B cell (primary cell): Measurements from ENCODE around the gene NLGN4Y. TPM values are rescaled to one million over a fixed set of nuclear protein-coding genes. Genes with fewer than 3 reads are reported as not detected.

Source experiments
- ATAC-seq: fragments of 200-7000 bp; cut with Tn5 transposase; one replicate; pipeline ENCODE4 v1.10.0; 2021; ENCODE audit warnings: low read depth, mild to moderate bottlenecking, moderate number of reproducible peaks, moderate library complexity
- CTCF ChIA-PET: fragments of 350-600 bp; sonication (Branson Sonifier 250); formaldehyde crosslinking; loops from one replicate; lab custom pipeline; 2021; ENCODE audit warnings: antibody characterized with exemption, inconsistent platforms; lab: Charles Lee
- POLR2A ChIA-PET: fragments of 350-600 bp; sonication (Branson Sonifier 250); formaldehyde crosslinking; loops from one replicate; lab custom pipeline; 2021; ENCODE audit warnings: antibody characterized with exemption; lab: Charles Lee
- DNase-seq: peaks from one replicate; pipeline ENCODE4 v3.0.0; 2013
- H2AFZ ChIP-seq: 2 replicates; pipeline ENCODE4 v1.6.1; 2012; ENCODE audit warnings: mild to moderate bottlenecking, low read depth, low read length; ENCODE audit not compliant: insufficient read depth, poor library complexity, severe bottlenecking
- H3K27ac ChIP-seq, 2 donors: 1 replicate in 1 of 2; 2 replicates in 1 of 2; pipeline ENCODE4 v1.5.1; 2012 to 2013; ENCODE audit warnings: low read length in 2 of 2, mild to moderate bottlenecking in 2 of 2, moderate library complexity in 1 of 2
- H3K27me3 ChIP-seq, 4 experiments: fragments of 200-600 bp in 1 of 4; sonication (generic) in 1 of 4; replicated peaks in 1 of 4; 1 replicate in 2 of 4; 2 replicates in 2 of 4; pipeline versions ENCODE4 v1.6.1 to v1.7.0; 2013 to 2016; ENCODE audit warnings: low read length in 3 of 4, mild to moderate bottlenecking in 2 of 4, mixed read lengths in 1 of 4, moderate library complexity in 1 of 4; ENCODE audit not compliant: insufficient read depth in 4 of 4, control insufficient read depth in 3 of 4; ENCODE audit errors: control extremely low read depth in 1 of 4
- H3K36me3 ChIP-seq, 2 experiments: replicated peaks in 1 of 2; 1 replicate in 1 of 2; 2 replicates in 1 of 2; pipeline versions ENCODE4 v1.6.1 to v1.7.1; 2013; ENCODE audit warnings: low read length in 1 of 2; ENCODE audit not compliant: insufficient read depth in 2 of 2, control insufficient read depth in 1 of 2; ENCODE audit errors: control extremely low read depth in 1 of 2, extremely low read depth in 1 of 2
- H3K4me1 ChIP-seq, 2 donors: fragments of 200-600 bp in 1 of 2; sonication (generic) in 1 of 2; 1 replicate in 1 of 2; 2 replicates in 1 of 2; pipeline versions ENCODE4 v1.5.1 to v1.6.1; 2013 to 2017; ENCODE audit warnings: low read length in 2 of 2; ENCODE audit not compliant: control insufficient read depth in 2 of 2, insufficient read depth in 2 of 2
- H3K4me2 ChIP-seq: replicated peaks from 2 replicates; pipeline ENCODE3; 2012; ENCODE audit warnings: mild to moderate bottlenecking, low read depth, low read length; ENCODE audit not compliant: poor library complexity, severe bottlenecking
- H3K4me3 ChIP-seq, 5 experiments: fragments of 200-600 bp in 1 of 5; sonication (generic) in 1 of 5; 1 replicate in 3 of 5; 2 replicates in 2 of 5; pipeline versions ENCODE4 v1.5.1 to v1.7.0; 2011 to 2016; ENCODE audit warnings: low read length in 4 of 5, mild to moderate bottlenecking in 4 of 5, low read depth in 2 of 5, control low read depth in 1 of 5, moderate library complexity in 1 of 5; ENCODE audit not compliant: insufficient read depth in 1 of 5; ENCODE audit errors: control extremely low read depth in 1 of 5, extremely low read depth in 1 of 5
- H3K79me2 ChIP-seq: fragments of 200-600 bp; sonication (generic); one replicate; pipeline ENCODE4 v1.6.0; 2016; ENCODE audit warnings: low read length; ENCODE audit not compliant: control insufficient read depth, insufficient read depth
- H3K9ac ChIP-seq: fragments of 200-600 bp; sonication (generic); 2 replicates; pipeline ENCODE4 v1.6.1; 2017; ENCODE audit warnings: mild to moderate bottlenecking, low read length, moderate library complexity
- H3K9me3 ChIP-seq, 3 donors: one replicate each; pipeline versions ENCODE4 v1.6.1 to v1.7.1; 2013; ENCODE audit warnings: low read length in 2 of 3; ENCODE audit not compliant: control insufficient read depth in 2 of 3, insufficient read depth in 1 of 3; ENCODE audit errors: control extremely low read depth in 1 of 3
- H4K20me1 ChIP-seq: 2 replicates; pipeline ENCODE4 v1.6.0; 2012; ENCODE audit warnings: mild to moderate bottlenecking, low read length; ENCODE audit not compliant: insufficient read depth, control insufficient read depth, poor library complexity, severe bottlenecking
- H3K27ac Mint-ChIP-seq: one replicate; pipeline ENCODE4 v1.8.0; 2021; ENCODE audit warnings: mixed read lengths
- H3K27me3 Mint-ChIP-seq: one replicate; pipeline ENCODE4 v1.8.0; 2021; ENCODE audit warnings: mixed read lengths
- H3K4me1 Mint-ChIP-seq: one replicate; pipeline ENCODE4 v1.8.0; 2021; ENCODE audit warnings: mixed read lengths
- H3K4me3 Mint-ChIP-seq: one replicate; pipeline ENCODE4 v1.8.0; 2021; ENCODE audit warnings: mixed read lengths
- H3K9me3 Mint-ChIP-seq: one replicate; pipeline ENCODE4 v1.8.0; 2022; ENCODE audit warnings: mixed read lengths; ENCODE audit not compliant: insufficient read depth
- EZH2 ChIP-seq: IDR thresholded peaks from 2 replicates; pipeline ENCODE4 v1.6.1; 2012; ENCODE audit warnings: borderline replicate concordance, low read depth, mild to moderate bottlenecking, moderate library complexity, low read length; ENCODE audit not compliant: insufficient read depth, poor library complexity, severe bottlenecking
- WGBS: methylation state at CpG from one replicate; pipeline ENCODE4 v1.1.5; 2013; ENCODE audit warnings: missing lambda C conversion rate; ENCODE audit not compliant: insufficient coverage; 5-methylcytosine and 5-hydroxymethylcytosine counted together
- intact Hi-C: fragments of 100-400 bp; cut with micrococcal nuclease; formaldehyde crosslinking; loops from one replicate; pipeline ENCODE4 v1.10.0; 2022
- polyA plus RNA-seq: library from polyadenylated mRNA; depleted of rRNA; stranded (reverse); fragments of >200 nt; gene quantifications from 2 replicates; pipeline ENCODE4 v1.2.3, GENCODE V29; 2012
- total RNA-seq, 2 donors: library from RNA; stranded (reverse); fragments of 120-200 nt in 1 of 2; gene quantifications; 1 replicate in 1 of 2; 2 replicates in 1 of 2; pipeline versions ENCODE4 v1.2.3 to v1.2.4, GENCODE V29; 2013 to 2022
- TF ChIP-seq, protein P1 (sequence below): fragments of 200-600 bp; IDR thresholded peaks from one replicate; pipeline ENCODE4 v1.8.0; 2022; ENCODE audit warnings: antibody characterized with exemption, mild to moderate bottlenecking

NLGN4Y gene
- total and polyA plus RNA-seq, 2 donors (not counting 1 experiment from before 2014, with no cell fraction given): 1.9 TPM; not detected in 1

DNA sequence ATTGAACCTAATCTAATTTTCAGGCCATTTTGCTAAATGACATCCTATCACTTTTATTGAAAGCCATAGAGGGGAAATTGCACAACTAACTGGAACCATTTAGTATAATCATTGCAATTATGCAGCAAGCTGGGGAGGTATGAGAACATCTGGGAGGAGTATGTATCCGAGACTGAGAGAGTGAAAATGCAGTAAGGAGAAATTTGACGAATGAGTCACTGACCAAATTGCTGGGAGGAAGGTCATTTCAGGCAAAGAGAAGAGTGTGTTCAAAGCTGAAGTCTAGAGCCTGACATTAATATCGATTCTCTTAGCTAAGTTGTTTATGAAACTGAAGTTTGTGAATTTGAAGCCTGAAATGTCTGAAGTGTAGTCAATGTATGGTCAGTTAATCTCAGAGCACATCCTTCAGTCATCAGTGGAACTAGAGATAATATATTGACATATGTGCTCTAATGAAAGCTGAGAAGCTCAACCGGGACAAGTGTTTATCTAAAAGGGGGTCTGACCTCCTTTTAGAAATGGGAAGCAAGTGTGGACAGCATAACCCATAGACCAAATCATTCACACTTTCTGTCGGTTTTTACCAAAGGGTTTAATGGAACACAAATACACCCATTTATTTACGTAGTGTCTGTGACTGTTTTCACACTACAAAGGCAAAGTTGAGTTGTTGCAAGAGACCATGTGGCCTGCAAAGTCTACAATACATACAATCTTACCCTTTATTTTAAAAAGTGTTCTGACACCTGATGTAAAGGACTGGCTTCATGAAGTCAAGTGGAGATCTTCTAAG lies 120.0 kb downstream of the NLGN4Y start:
- ATAC-seq (no peak), DNase-seq (no peak)
- Histone ChIP-seq H3K27ac (no peak overlapping the region), H2AFZ (no peak overlapping the region), H3K4me3 (no peak overlapping the region), H3K4me2 (no peak overlapping the region), H4K20me1 (no peaks in the 10 kb centered on the region), H3K4me1 (no peaks in the 10 kb centered on the region), H3K79me2 (no peaks in the 10 kb centered on the region), H3K27me3 (no peaks in the 10 kb centered on the region), H3K9ac (no peak overlapping the region), H3K9me3 (no peaks in the 10 kb centered on the region), H3K36me3 (no peaks in the 10 kb centered on the region)
- 80% methylated on average over 1 of the region's 6 CpGs for WGBS
- Mint-ChIP-seq H3K4me3 (no peak overlapping the region), H3K9me3 (no peaks in the 10 kb centered on the region), H3K4me1 (no peaks in the 10 kb centered on the region), H3K27ac (no peak overlapping the region), H3K27me3 (no peaks in the 10 kb centered on the region)
- no peak for TF ChIP-seq EZH2
- TF ChIP-seq, protein P1, sequence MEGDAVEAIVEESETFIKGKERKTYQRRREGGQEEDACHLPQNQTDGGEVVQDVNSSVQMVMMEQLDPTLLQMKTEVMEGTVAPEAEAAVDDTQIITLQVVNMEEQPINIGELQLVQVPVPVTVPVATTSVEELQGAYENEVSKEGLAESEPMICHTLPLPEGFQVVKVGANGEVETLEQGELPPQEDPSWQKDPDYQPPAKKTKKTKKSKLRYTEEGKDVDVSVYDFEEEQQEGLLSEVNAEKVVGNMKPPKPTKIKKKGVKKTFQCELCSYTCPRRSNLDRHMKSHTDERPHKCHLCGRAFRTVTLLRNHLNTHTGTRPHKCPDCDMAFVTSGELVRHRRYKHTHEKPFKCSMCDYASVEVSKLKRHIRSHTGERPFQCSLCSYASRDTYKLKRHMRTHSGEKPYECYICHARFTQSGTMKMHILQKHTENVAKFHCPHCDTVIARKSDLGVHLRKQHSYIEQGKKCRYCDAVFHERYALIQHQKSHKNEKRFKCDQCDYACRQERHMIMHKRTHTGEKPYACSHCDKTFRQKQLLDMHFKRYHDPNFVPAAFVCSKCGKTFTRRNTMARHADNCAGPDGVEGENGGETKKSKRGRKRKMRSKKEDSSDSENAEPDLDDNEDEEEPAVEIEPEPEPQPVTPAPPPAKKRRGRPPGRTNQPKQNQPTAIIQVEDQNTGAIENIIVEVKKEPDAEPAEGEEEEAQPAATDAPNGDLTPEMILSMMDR: no peak
- intact Hi-C loops: no loop called here
- ChIA-PET CTCF (no interaction called here), POLR2A (no interaction called here)

DNA sequence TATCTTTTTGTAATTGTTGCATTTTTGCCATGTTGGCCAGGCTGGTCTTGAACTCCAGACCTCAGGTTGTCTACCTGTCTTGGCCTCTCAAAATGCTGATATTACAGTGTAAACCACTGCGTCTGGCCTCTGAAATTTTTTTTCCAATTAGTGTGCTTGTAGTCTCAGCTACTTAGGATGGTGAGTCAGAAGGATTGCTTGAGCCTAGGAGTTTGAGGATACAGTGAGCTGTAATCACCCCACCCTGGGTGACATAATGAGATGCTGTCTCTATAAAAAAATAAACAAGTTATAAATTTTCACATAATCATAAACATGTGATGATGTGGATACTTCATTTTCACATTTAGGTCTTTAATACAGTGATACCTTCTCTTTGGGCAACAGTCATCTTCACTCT lies 154.9 kb downstream of the NLGN4Y start:
- no peak overlapping the region for H3K27ac Mint-ChIP-seq
- no peak overlapping the region for H3K27ac ChIP-seq
- no peaks in the 10 kb centered on the region for H3K4me1 ChIP-seq
- no peaks in the 10 kb centered on the region for H3K36me3 ChIP-seq
- ATAC-seq (no peak), DNase-seq (no peak)
- no peaks in the 10 kb centered on the region for H3K27me3 ChIP-seq
- no peak overlapping the region for H2AFZ ChIP-seq
- no peaks in the 10 kb centered on the region for H4K20me1 ChIP-seq
- no peak overlapping the region for H3K4me3 ChIP-seq
- no peak overlapping the region for H3K4me3 Mint-ChIP-seq
- no peaks in the 10 kb centered on the region for H3K4me1 Mint-ChIP-seq
- WGBS: no CpG with 5 or more reads among the region's 1 CpG
- ChIA-PET CTCF (no interaction called here), POLR2A (no interaction called here)
- H3K9me3 Mint-ChIP-seq: no peaks in the 10 kb centered on the region
- H3K4me2 ChIP-seq: no peak overlapping the region
- no peak for TF ChIP-seq EZH2
- TF ChIP-seq, protein P1: no peak
- intact Hi-C loops: no loop called here
- H3K79me2 ChIP-seq: no peaks in the 10 kb centered on the region
- H3K27me3 Mint-ChIP-seq: no peaks in the 10 kb centered on the region
- H3K9me3 ChIP-seq: no peaks in the 10 kb centered on the region
- no peak overlapping the region for H3K9ac ChIP-seq
